GM19193 (cell line): ENCODE results near the gene LYPD1.

Experiments used
- POLR2A ChIP-seq: IDR thresholded peaks from 4 replicates; pipeline ENCODE4 v1.6.1; 2011; ENCODE audit not compliant: insufficient read depth, insufficient read length; ENCODE audit errors: extremely low read depth

The LYPD1 gene

GRCh38 chr2:132595693-132596092, 74.3 kb downstream of the LYPD1 start:
- TF ChIP-seq POLR2A = no peak

DNA sequence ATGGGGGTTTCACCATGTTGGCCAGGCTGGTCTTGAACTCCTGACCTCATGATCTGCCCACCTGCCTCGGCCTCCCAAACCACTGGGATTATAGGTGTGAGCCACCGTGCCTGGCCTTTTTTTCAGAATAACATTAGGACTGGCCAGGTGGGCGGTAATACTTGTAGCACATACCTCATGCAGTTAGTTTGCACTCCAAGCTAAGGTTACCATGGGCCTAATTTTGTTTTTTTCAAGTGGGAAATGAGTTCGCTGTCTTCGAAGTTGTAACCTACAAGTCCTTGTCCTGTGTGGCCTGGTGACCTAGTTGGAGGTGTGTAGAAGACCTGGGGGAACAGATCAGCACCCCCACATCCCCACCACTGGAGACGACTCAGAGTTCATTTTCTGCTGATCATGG, 74.8 kb downstream of the LYPD1 start:
- no peak for TF ChIP-seq POLR2A
